Erythroblast (primary cell): ENCODE measurements around the gene FLT4.
"Not testable (repeated sequence)": the region's sequence is repeated elsewhere in the genome, so short reads cannot be mapped to it uniquely, and the experiment has no call there.

Experiments
- GATA1 ChIP-seq: IDR thresholded peaks from 2 replicates; pipeline ENCODE4 v1.6.1; 2011; ENCODE audit warnings: low read depth, mild to moderate bottlenecking, control low read depth, low read length, moderate library complexity
- POLR2A ChIP-seq: IDR thresholded peaks from 2 replicates; pipeline ENCODE4 v1.6.1; 2011; ENCODE audit warnings: mild to moderate bottlenecking, low read length

DNA sequence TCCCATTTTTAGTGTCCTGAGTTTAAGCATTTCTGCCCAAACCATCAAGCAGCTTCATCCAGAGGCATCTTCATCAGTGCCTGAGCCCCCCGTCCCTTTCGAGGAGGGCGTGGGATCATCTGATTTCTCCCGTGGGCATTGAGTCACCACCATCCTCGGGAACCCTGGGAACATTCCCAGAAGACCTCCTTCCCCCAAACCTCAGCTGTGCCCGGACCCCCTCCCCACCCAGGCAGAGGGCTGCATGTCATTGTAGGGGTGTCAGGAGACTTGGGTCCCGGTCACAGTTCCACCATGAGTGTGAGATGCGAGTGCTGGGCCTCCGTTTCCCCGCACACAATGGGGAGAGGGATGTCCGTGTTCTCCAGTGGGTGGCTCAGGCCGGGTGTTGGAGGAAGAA, 32.6 kb upstream of the FLT4 start:
- TF ChIP-seq POLR2A, GATA1: not testable (repeated sequence)
